ENCODE measurements around the gene HOXB1.
"Not testable (repeated sequence)": the region's sequence is repeated elsewhere in the genome, so short reads cannot be mapped to it uniquely, and the experiment has no call there.

Gene HOXB1

DNA sequence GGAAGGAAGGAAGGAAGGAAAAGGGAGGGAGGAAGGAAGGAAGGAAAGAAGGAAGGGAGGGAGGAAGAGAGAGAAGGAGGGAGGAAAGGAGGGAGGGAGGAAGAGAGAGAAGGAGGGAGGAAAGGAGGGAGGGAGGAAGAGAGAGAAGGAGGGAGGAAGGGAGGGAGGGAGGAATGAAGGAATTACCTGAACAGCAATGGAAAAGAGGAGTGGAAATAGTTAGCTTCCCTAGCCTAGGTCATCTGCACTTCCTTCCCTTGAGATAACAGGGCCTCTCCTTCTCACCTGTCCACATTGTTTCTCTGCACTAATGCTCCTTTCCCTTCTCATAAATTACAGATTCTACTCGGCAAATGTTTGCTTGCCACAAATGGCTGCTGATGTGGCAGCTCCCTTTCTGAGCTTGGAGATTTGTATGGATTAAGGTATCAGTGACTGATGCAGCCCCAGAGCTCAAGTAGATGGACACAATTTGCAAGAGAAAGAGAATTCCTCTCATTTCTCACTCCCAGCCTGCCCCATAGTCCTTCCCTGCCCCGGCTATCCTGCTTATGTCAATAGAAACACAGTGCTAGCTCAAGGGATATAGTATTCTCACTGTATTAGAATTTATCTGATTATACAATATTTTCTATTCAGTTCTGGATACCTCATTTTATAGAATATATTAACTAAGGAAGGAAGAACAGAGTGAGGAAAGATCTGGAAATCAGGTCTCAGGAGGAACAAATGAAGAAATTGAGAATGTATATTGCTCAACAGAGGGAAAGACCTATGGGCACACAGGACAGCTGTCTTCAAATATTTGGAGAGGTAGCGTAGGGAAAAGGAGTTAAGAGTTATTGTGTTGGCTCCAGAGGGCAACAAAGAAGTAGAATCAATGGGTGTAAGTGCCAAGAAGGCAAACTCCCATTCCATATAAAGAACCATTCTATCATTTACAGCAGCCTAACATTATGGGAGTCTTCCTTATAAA is 14.6 kb downstream of the HOXB1 start:
- DNase-seq = no peak

GRCh38 chr17:48514477-48514876 is 16.3 kb downstream of the HOXB1 start:
- DNase-seq = peak; percentile 55

DNA sequence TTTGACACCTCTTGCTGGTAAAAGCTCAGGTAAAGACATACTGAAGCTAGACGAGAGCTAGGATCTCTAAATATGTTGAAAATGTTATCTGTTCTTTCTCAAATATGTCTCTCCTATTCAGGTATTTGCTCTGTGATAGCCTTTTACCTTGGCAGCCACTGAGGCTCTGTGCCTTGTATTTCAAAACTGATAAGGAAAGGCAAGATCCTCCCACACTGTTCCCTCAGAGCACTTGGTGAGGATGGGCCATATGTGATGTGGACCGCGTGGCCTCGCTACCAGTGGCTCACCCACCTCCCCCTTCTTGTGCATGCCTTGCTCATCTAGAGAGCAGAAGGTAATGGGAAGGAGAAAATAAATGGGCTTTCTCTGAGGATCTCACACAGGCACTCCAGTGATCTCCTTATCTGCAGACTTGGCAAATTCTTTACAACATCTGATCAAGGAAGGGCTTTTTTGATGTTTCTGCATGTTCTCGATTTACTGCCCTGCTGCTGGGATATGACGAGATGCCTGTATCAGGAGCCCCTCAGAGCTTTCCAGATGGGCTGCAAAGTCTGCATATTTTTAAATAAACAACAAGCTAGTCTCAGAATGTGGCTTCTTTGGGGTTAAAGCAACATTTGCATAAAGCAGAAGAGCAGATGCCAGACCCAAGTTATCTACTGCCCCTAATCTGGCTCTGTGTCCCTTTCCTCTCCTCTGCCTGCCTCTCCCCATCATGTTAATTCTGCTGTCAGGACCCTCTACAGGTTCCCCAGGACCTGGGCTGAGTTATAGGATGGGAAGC is 16.9 kb downstream of the HOXB1 start:
- DNase-seq = no peak

DNA sequence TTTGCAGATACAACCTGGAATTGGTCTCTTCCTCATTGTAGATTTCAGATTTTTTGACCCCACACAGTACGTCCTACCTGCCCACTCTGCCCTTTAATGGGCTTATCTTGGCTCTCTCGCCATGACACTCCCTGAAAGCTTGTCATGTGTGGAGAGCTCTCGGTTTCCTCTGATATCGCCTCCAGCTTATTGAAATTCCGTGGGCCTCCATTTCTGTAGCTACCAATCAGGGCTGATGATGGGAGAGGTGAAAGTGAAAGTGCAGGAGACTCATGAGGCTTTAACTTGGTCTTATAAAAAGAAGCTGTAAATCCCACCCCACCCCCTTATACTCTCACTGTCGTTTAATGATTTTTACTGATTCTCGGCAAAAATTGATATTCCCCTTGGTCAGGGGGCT is 17.7 kb downstream of the HOXB1 start:
- no peak for DNase-seq

DNA sequence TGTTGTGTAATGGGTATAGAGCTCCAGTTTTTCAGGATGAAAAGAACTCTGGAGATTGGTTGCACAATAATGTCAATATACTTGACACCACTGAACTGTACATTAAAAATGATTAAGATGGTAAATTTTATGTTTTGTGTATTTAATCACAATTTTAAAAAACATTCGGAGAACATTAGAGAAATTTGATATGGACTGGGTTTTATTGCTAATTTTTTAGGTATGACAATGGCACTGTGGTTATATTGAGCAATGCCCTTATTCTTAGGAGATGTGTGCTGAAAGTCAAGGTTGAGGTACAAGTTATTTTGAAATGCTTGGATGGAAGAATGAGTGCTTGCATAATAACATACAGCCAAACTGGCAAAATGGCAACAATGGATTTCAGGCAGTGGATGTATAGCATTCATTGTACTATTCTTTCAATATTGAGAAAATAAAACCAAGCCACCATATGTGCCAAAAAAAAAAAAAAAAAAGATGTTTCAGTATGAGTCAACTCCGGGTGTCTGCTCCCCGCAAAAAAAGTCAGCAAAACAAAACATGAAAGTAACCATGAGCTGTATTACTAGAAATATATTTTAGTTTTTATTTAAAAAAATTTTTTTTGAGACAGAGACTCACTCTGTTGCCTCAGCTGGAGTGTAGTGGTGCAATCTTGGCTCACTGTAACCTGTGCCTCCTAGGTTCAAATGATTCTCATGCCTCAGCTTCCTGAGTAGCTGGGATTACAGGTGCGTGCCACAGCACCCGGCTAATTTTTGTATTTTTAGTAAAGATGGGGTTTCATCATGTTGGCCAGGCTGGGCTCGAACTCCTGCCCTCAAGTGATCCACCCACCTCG is 19.8 kb downstream of the HOXB1 start:
- peak; percentile 65 for DNase-seq

DNA sequence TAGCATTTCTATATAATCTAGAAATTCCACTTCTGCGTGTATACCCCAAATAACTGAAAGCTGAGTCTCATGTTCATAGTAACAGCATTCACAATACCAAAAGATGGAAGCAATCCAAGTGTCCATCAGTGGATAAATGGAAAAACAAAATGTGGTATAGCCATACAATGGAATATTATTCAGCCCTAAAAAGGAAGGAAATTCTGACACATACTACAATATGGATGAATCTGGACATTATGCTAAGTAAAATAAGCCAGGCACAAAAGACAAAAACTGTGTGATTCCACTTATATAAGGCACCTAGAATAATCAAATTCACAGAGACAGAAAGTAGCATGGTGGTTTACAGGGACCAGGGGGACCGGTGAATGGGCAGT is 20.4 kb downstream of the HOXB1 start:
- no peak for DNase-seq

GRCh38 chr17:48509708-48510107 is 21.1 kb downstream of the HOXB1 start:
- DNase-seq = not testable (repeated sequence)

GRCh38 chr17:48506246-48506645 is 24.6 kb downstream of the HOXB1 start:
- DNase-seq = no peak

GRCh38 chr17:48505788-48506187 is 25.0 kb downstream of the HOXB1 start:
- DNase-seq = peak; percentile 90

GRCh38 chr17:48504953-48505352 is 25.9 kb downstream of the HOXB1 start:
- no peak for DNase-seq

DNA sequence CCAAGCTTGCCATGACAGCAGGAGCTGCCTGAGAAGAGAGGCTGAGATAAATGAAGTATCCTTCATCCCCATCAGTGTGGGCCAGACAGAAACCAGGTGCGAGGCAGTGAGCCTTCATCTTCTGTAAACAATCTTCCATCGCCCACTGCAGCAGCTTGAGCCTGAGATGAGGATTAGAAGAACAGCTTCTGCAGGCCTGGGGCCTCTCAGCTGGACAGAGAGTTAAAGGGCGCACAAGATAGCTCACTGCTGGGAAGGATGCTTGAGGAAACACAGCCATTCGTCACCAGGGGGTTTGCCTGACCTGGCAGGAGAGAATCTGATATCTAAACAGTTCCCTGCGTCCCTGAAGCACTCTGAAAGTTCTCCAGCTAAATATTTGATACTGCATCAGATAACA is 27.1 kb downstream of the HOXB1 start:
- no peak for DNase-seq

- DNase-seq = no peak
Measured at GRCh38 chr17:48502901-48503300, 27.9 kb downstream of the HOXB1 start.

GRCh38 chr17:48502312-48502711 is 28.5 kb downstream of the HOXB1 start:
- no peak for DNase-seq

DNA sequence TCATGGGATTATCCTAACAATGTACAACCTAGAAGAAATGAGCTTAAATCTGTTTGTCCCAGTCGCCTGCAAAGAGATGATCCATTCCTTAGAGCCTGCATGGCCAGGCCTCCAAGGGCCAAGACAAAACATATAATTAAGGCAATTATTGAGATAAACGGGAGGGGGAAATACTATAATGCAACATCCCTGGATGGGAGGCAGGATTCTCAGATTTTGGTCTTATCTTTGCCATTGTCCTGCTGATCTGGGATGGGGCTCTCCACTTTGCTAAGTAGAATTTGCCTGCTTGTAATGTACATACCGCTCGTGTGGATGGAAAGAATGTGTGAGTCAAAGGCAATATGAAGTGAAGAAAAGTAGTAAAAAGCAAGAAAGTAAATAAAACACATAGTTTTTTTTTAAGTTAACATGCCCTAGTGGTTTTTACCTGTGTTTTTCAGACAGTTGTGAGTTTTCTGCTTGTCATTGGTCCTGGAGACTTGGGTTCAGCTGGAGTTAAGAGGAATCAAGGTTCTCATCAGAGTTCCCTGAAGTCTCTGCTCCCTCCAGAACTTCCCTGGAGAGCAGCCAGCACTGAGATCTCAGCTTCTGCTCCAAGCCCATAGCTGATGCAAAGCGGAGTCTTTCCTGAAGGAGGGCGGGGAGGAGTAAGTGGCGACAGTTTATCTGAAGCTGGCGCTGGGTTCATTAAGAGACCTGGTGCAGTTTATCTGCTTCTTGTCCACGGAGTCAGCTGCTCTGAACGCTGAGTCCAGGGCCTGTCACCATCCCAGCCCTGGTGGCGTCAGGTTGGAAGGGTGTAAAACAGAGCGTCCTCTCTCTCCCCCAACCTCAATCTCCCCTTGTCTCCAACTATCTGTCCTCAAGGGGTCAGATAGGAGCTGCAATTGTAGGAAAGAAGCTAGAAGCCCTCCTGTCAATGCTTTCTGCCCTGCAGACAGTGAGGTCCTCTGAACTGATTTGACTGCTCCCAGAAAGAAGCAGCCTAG is 30.1 kb downstream of the HOXB1 start:
- peak; percentile 82 for DNase-seq

GRCh38 chr17:48499735-48500434 is 30.9 kb downstream of the HOXB1 start:
- DNase-seq = no peak

DNA sequence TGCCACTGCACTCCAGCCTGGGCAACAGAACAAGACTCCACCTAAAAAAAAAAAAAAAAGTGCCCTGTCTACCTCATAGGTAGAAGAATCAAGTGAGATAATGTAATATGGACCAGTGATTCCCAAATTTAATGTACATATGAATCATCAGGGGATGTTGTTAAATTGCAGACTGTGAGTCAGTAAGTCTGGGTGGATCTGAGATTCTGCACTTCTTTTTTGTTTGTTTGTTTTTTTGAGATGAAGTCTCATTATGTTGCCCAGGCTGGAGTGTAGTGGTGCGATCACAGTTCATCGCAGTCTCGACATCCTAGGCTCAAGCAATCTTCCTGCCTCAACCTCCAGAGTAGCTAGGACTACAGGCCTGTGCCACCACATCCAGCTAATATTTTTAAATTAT is 31.6 kb downstream of the HOXB1 start:
- peak; percentile 47 for DNase-seq

GRCh38 chr17:48498164-48498850 is 32.5 kb downstream of the HOXB1 start:
- no peak for DNase-seq

- DNase-seq = peak; percentile 90
Measured at GRCh38 chr17:48497103-48497502, 33.7 kb downstream of the HOXB1 start.

DNA sequence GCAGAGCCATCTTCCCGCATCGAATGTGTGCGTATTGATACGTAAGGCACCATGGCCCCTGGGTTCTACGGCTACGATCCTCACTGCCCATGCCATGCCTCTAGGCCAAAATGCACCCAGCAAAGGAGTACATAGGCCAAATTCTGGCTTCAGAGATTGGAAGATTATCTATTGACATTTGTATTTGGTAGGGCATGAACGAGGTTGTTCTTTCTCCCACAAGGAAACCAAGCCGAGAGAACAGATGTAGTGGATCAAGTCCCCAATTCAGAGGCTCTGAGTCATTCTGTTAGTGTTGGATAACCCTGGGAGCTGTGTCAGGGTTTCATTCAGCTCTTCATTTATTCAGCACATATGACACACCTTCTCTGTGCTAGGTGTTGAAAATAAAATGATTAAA is 36.5 kb downstream of the HOXB1 start:
- peak; percentile 92 for DNase-seq
